ENCODE measurements around the gene SURF1.
"Not testable (repeated sequence)": the region's sequence is repeated elsewhere in the genome, so short reads cannot be mapped to it uniquely, and the experiment has no call there.

Gene SURF1

GRCh38 chr9:133356391-133357091 lies at the start of gene SURF1, which contains the start of gene SURF2:
TSS of gene SURF1 (minus strand) at chr9:133356487. CDS start at chr9:133356453, 34 bp downstream.
TSS of gene SURF2 (plus strand) at chr9:133356550. CDS start at chr9:133356593, 43 bp downstream.
- DNase-seq, result peak; percentile 87 to 88

- no peak for DNase-seq
Observed at GRCh38 chr9:133405508-133406438, 49.5 kb upstream of the SURF1 start.

GRCh38 chr9:133404454-133405002 lies 48.2 kb upstream of the SURF1 start:
- no peak for DNase-seq

GRCh38 chr9:133403766-133404453 lies 47.6 kb upstream of the SURF1 start:
- peak; percentile 62 to 64 for DNase-seq

GRCh38 chr9:133402689-133403088 lies 46.4 kb upstream of the SURF1 start:
- no peak for DNase-seq

GRCh38 chr9:133401588-133401987 lies 45.3 kb upstream of the SURF1 start:
- DNase-seq, result no peak

- DNase-seq, result no peak
Observed at GRCh38 chr9:133400292-133400691, 44.0 kb upstream of the SURF1 start.

GRCh38 chr9:133397895-133398294 lies 41.6 kb upstream of the SURF1 start:
- no peak for DNase-seq

- DNase-seq, result no peak
Observed at GRCh38 chr9:133397370-133397769, 41.1 kb upstream of the SURF1 start.

GRCh38 chr9:133396952-133397351 lies 40.7 kb upstream of the SURF1 start:
- no peak for DNase-seq

GRCh38 chr9:133394687-133395271 lies 38.5 kb upstream of the SURF1 start:
- DNase-seq, result no peak

GRCh38 chr9:133393399-133393798 lies 37.1 kb upstream of the SURF1 start:
- no peak for DNase-seq

- DNase-seq, result not testable (repeated sequence)
Observed at GRCh38 chr9:133392308-133392707, 36.0 kb upstream of the SURF1 start.

GRCh38 chr9:133391449-133391848 lies 35.2 kb upstream of the SURF1 start:
- not testable (repeated sequence) for DNase-seq

- no peak for DNase-seq
Observed at GRCh38 chr9:133390713-133391112, 34.4 kb upstream of the SURF1 start.

GRCh38 chr9:133389562-133389961 lies 33.3 kb upstream of the SURF1 start:
- no peak for DNase-seq

GRCh38 chr9:133389025-133389557 lies 32.8 kb upstream of the SURF1 start:
- DNase-seq, result no peak

GRCh38 chr9:133387680-133388079 lies 31.4 kb upstream of the SURF1 start:
- no peak for DNase-seq

- no peak for DNase-seq
Observed at GRCh38 chr9:133386338-133386737, 30.1 kb upstream of the SURF1 start.

- DNase-seq, result no peak
Observed at GRCh38 chr9:133385452-133385851, 29.2 kb upstream of the SURF1 start.

GRCh38 chr9:133384736-133385321 lies 28.5 kb upstream of the SURF1 start:
- DNase-seq, result no peak

- DNase-seq, result no peak
Observed at GRCh38 chr9:133383438-133383837, 27.2 kb upstream of the SURF1 start.
